NCI-H2171 (cell line): ENCODE data around the gene FOXRED2.
A peak's percentile ranks its signal among the peaks of the same experiment; 100 is the strongest.

Experiments used
- DNase-seq: peaks from one replicate; lab custom pipeline; 2025; lab: John Stamatoyannopoulos, UW

FOXRED2 gene

DNA sequence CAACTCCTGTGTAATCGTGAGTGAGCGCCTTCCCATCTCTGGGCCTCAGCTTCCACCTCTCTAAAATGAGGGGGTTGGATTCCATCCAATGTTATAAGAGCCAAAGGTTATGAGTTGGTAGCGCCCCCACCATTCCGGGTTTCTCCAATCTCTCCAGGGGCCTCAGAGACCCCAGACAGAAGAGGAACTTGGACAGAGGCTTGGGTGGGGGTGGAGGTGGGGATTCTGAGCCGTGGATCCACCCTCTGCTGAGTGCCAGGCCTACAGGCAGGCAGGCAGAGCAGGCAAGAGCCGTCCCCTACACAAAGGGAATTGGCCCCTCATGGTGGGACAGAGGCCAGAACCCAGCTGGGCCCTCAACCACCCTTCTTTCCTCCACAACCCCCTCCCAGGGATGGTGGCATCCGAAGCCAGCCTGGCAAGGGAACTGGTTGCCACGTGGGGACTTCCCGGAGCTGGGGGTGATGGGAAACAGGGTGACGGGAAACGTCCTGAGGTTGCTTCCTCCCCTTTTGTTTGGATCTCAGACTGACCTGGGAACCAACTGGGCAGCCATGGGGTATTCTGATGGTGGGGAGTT lies 57.2 kb downstream of the FOXRED2 start:
- no peak for DNase-seq

DNA sequence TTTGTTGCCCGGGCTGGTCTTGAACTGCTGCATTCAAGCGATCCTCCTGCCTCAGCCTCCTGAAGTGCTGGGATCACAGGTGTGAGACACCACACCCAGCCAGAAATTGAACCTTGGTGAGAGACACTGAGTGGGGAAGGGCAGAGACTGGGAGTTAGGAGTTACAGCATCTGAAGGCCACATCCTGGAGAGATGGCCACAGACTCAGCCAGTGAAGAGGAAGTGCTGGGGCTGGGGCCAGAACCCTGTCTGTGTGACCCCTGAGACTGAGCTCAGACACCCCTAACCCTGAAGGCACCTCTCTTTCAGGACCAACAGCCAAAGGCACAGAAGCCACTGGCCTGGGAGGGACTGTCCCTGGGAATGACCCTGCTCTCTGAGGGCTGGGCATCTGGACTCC lies 59.2 kb downstream of the FOXRED2 start:
- no peak for DNase-seq

DNA sequence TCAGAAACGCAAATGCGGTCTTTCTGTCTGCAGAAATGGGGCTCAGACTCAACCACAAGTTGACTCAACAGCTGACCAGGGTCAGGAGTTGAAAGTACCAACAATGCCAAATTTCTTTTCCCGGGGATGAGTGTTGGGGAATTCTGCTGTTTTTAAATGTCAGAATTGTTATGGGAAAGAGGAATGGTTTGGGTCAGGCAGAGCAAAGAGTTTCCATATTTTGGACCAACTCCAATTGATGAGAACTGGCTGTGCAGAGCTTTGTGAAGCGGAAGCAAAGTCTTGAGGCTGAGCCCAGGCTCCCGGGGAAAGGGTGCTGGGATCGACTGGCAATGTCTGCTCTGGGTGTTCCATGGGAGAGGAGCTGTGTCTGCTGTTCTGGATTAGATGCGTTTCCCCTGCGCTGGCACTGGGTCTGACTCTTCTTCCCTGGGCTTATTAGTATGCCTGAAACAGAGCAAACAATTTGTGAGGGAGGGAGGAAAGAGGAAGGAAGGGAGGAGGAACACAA lies 61.6 kb downstream of the FOXRED2 start:
- no peak for DNase-seq

DNA sequence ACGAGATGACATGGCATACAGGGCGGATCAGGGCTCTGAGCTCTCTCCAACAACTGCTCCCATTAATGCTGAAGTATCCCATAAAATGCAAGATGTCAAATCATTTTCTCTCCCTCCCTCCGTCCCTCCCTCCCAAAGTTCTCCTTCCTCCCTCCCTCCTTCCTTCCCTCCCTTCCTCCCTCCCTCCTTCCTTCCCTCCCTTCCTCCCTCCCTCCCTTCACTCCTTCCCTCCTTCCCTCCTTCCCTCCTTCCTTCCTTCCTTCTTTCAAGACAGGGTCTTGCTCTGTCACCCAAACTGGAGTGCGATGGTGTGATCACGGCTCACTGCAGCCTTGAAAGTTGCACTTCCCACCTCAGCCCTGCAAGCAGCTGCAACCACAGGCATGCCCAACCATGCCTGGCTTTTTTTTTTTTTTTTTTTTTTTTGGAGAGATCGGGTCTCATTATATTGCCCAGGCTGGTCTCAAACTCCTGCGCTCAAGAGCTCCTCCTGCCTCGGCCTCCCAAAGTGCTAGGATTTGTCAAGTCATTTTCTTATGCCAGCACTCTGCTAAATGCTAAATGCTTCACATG lies 63.6 kb downstream of the FOXRED2 start:
- DNase-seq = peak; percentile 73

DNA sequence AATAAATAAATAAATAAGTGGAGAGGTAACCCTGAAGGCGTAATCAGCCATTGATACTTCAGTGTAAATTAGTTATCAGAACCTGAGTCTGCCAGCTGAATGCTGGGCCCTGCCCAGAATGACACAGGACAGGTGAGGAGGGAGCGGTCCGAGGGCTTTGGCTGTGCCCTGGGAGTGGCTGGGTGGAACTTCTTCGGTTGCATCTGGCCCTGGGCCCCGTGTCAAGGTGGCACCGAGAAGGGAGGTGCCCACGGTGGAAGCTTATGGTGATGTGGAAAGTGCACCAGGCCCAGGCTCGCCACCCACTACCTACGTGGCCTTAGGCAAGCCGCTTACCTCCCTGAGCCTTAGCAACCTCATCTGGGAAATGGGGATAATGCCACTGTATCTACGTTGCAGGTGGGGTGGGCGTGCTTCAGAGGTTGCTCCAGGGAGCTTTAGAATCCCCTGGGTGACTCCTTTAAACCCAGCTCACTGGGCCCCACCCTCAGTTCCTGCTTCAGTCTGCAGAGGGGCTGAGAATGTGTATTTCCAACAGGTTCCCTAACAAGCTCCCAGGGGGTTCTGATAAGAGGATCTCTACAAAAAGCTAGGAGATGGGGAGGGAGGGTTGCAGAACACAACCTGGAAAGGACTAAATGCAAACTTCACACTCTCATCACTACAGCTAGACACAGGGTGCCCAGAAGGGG lies 64.2 kb downstream of the FOXRED2 start:
- DNase-seq = peak; percentile 65

DNA sequence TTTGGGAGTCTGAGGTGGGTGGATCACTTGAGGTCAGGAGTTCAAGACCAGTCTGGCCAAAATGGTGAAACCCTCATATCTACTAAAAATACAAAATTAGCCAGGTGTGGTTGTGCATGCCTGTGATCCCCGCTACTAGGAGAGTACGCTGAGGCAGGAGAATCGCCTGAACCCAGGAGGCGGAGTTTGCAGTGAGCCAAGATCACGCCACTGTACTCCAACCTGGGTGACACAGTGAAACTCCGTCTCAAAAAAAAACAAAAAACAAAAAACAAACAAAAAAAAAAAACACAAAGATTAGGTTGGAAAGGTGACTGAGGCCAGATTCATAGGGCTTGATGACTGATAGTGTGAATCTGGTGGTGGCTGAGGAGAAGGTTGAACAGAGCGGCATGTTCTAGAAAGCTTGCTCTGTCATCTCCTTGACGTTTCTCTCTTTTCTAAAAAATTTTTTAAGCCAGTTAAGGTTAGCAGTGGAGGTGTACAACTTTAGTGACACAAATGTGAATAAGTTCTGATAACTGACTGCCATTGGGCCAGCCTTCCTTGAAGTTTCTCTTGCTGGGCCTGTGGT lies 66.3 kb downstream of the FOXRED2 start:
- DNase-seq = no peak

DNA sequence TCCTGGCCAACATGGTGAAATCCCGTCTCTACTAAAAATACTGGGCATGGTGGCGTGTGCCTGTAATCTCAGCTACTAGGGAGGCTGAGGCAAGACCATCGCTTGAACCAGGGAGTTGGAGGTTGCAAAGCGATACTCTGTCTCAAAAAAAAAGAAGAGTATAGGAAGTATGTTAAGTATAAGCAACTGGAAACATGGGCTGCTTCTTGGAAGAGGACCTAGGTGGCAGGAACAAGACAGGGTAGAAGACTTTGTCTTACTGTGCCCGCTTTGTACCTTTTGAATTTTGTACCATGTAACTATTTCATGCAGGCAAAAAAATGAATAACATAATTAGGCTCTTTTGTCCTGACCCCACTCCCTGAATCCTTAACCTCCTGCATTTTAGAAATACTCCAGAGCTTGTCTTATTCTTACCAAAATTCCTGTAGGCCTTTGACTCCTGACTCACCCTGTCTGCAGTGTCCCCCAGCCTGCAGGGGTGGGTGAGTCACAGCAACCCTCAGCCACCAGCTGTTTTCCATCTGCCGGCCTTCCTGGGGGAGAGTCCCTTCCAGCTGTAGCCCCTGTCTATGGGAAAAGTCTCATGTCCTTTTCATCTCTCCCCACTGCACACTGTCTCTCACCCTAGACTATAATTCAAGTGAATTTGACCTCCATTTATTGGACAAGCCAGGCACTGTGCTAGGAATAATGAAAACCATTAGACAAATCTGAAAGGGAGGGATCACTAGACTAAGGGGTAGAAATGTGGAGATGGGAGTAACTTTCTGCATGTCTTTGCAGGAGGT lies 67.2 kb downstream of the FOXRED2 start:
- no peak for DNase-seq
